Measurements from ENCODE around the gene PPP1R3F. TPM values are rescaled to one million over a fixed set of nuclear protein-coding genes. Genes with fewer than 3 reads are reported as not detected.

PPP1R3F gene
- total RNA-seq, 1 experiment from 2014 or later, result 3.6 TPM

GRCh38 chrX:49266523-49267445 is 2.8 kb upstream of the PPP1R3F start:
- Histone ChIP-seq H2AFZ (no peak overlapping the region), H3K4me2 (no peak overlapping the region), H3K27ac (no peak overlapping the region), H3K4me3 (no peak overlapping the region), H3K9me2 (ENCODE audit: insufficient read depth) (no peaks in the 10 kb centered on the region), H3F3A (ENCODE audit: insufficient read depth, low read depth) (no peaks in the 10 kb centered on the region), H3K9me3 (ENCODE audit: insufficient read depth, low read depth) (no peaks in the 10 kb centered on the region), H3K27me3 (ENCODE audit: insufficient read depth, low read depth) (no peaks in the 10 kb centered on the region), H3K36me3 (ENCODE audit: low read depth) (no peaks in the 10 kb centered on the region), H3K4me1 (replicated peaks; ENCODE audit: insufficient read depth) (peaks cover 6% of the 10 kb centered on the region; the same call in 1 of the 2 replicates), H3K79me2 (ENCODE audit: low read depth) (no peaks in the 10 kb centered on the region), H4K20me1 (ENCODE audit: insufficient read depth) (no peaks in the 10 kb centered on the region)
- CTCF ChIA-PET, result no interaction called here
- no peak for DNase-seq
- BruUV-seq (replicated peaks), result no TSS peak
- TF ChIP-seq EZH2 (IDR thresholded peaks at IDR 0.05; ENCODE audit: low read depth) (no peak), CTCF (conservative IDR thresholded peaks at IDR 0.05) (no peak)
- intact Hi-C loops (cut with micrococcal nuclease; ENCODE audit: unreplicated experiment), result no loop called here
- POLR2A ChIA-PET (ENCODE audit: unreplicated experiment), result no interaction called here

- TF ChIP-seq EZH2 (IDR thresholded peaks at IDR 0.05; ENCODE audit: low read depth), result no peak
- no peak for TF ChIP-seq CTCF (conservative IDR thresholded peaks at IDR 0.05)
- intact Hi-C loops (cut with micrococcal nuclease; ENCODE audit: unreplicated experiment), result loop anchor here (2.0 kb wide), 1 partner anchor 78 kb away; no protein-coding TSS in a partner anchor
Measured at GRCh38 chrX:49268702-49269009, 937 bp upstream of the PPP1R3F start.

GRCh38 chrX:49269010-49269766 is 405 bp upstream of the PPP1R3F start:
- ChIA-PET POLR2A (ENCODE audit: unreplicated experiment) (interaction anchor here (0.6 to 1.3 kb wide), 4 partner anchors 38 to 79 kb away, joined by 3 to 14 read pairs (median 4); no protein-coding TSS in a partner anchor), CTCF (interaction anchor here (0.5 kb wide), 1 partner anchor 131 kb away, joined by 4 read pairs; no protein-coding TSS in a partner anchor)
- H2AFZ ChIP-seq, result peak overlapping the region; percentile 67; the same call in 1 of the 2 replicates
- H3K27ac ChIP-seq, result peak overlapping the region; percentile 37; the same call in 1 of the 2 replicates
- H3K4me3 ChIP-seq, result peak overlapping the region; percentile 58
- no peaks in the 10 kb centered on the region for H3K9me2 ChIP-seq (ENCODE audit: insufficient read depth)
- no peaks in the 10 kb centered on the region for H3K9me3 ChIP-seq (ENCODE audit: insufficient read depth, low read depth)
- intact Hi-C loops (cut with micrococcal nuclease; ENCODE audit: unreplicated experiment), result loop anchor here (2.0 kb wide), 1 partner anchor 78 kb away; no protein-coding TSS in a partner anchor
- H3K4me2 ChIP-seq, result peak overlapping the region; percentile 63
- BruUV-seq (replicated peaks), result no TSS peak
- no peaks in the 10 kb centered on the region for H4K20me1 ChIP-seq (ENCODE audit: insufficient read depth)
- peaks cover 6% of the 10 kb centered on the region; the same call in 1 of the 2 replicates for H3K4me1 ChIP-seq (replicated peaks; ENCODE audit: insufficient read depth)
- no peaks in the 10 kb centered on the region for H3K79me2 ChIP-seq (ENCODE audit: low read depth)
- H3K27me3 ChIP-seq (ENCODE audit: insufficient read depth, low read depth), result no peaks in the 10 kb centered on the region
- peak; percentile 85 to 86 for DNase-seq
- no peaks in the 10 kb centered on the region for H3F3A ChIP-seq (ENCODE audit: insufficient read depth, low read depth)
- H3K36me3 ChIP-seq (ENCODE audit: low read depth), result no peaks in the 10 kb centered on the region
- TF ChIP-seq EZH2 (IDR thresholded peaks at IDR 0.05; ENCODE audit: low read depth) (no peak), CTCF (conservative IDR thresholded peaks at IDR 0.05) (no peak)

More at GRCh38 chrX:49268702-49269009, 937 bp upstream of the PPP1R3F start:
- Histone ChIP-seq H3K4me1 (replicated peaks; ENCODE audit: insufficient read depth) (peaks cover 6% of the 10 kb centered on the region; the same call in 1 of the 2 replicates), H3K79me2 (ENCODE audit: low read depth) (no peaks in the 10 kb centered on the region), H3F3A (ENCODE audit: insufficient read depth, low read depth) (no peaks in the 10 kb centered on the region), H3K9me3 (ENCODE audit: insufficient read depth, low read depth) (no peaks in the 10 kb centered on the region), H3K4me3 (peak overlapping the region; percentile 50; the same call in 1 of the 2 replicates), H3K36me3 (ENCODE audit: low read depth) (no peaks in the 10 kb centered on the region), H2AFZ (peak overlapping the region; percentile 67; the same call in 1 of the 2 replicates), H4K20me1 (ENCODE audit: insufficient read depth) (no peaks in the 10 kb centered on the region), H3K27me3 (ENCODE audit: insufficient read depth, low read depth) (no peaks in the 10 kb centered on the region), H3K9me2 (ENCODE audit: insufficient read depth) (no peaks in the 10 kb centered on the region), H3K4me2 (peak overlapping the region; percentile 63), H3K27ac (no peak overlapping the region)
- TSS peak; percentile 98 for BruUV-seq (replicated peaks)
- ChIA-PET CTCF (interaction anchor here (0.5 kb wide), 1 partner anchor 130 kb away, joined by 4 read pairs; no protein-coding TSS in a partner anchor), POLR2A (ENCODE audit: unreplicated experiment) (interaction anchor here (0.6 to 1.3 kb wide), 4 partner anchors 38 to 79 kb away, joined by 3 to 14 read pairs (median 4); no protein-coding TSS in a partner anchor)
- no peak for DNase-seq
